Nasal cavity respiratory epithelium epithelial cell of viscerocranial mucosa (primary cell): ENCODE measurements around the gene PRSS8. TPM values are rescaled to one million over a fixed set of nuclear protein-coding genes. Genes with fewer than 3 reads are reported as not detected.

Experiments used
- total RNA-seq: library from RNA; depleted of rRNA; stranded (reverse); fragments of >200 nt; gene quantifications from 2 replicates; pipeline ENCODE4 v1.2.3, GENCODE V29; 2014

The PRSS8 gene
- total RNA-seq, result 31.1 and 54.2 TPM in 2 replicates

DNA sequence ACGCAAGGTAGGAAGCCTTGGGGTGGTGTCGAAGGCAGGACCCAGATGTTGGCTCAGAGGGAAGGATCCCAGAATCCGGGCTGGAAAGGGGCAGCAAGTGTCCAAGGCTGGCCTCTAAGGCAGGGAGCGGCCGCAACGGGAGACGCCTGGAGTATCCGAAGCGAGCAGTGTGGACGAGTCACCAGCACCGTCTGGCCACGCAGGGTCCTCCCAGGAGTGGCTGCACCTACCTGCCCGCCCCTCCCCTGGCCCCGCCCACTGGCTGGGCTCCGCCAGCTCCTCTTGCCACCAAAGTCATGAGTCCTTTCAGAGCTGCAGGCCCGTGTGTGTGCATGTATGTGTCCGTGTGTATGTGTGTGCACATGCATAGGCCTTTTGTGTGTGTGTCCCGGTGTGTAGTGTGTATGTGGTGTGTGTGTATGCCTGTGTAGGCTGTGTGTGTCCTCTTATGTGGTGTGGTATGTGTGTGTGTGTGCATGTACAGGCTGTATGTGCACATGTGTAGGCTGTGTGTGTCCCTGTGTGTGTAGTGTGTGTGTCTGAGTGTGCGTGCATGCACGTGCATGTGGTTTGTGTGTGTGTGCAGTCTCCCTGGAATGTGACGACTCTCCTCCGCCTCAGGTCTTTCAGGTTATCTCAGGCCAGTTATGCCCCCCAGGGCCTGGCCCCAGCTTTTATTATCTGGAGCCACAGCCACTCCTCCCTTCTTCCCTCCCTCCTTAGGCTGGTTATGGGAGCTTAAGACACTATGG lies at the start of gene PRSS8:
PRSS8 (minus strand) TSS at position 193 of the 752 bp plus-strand sequence. CDS start 229 bp downstream, outside the sequence.

DNA sequence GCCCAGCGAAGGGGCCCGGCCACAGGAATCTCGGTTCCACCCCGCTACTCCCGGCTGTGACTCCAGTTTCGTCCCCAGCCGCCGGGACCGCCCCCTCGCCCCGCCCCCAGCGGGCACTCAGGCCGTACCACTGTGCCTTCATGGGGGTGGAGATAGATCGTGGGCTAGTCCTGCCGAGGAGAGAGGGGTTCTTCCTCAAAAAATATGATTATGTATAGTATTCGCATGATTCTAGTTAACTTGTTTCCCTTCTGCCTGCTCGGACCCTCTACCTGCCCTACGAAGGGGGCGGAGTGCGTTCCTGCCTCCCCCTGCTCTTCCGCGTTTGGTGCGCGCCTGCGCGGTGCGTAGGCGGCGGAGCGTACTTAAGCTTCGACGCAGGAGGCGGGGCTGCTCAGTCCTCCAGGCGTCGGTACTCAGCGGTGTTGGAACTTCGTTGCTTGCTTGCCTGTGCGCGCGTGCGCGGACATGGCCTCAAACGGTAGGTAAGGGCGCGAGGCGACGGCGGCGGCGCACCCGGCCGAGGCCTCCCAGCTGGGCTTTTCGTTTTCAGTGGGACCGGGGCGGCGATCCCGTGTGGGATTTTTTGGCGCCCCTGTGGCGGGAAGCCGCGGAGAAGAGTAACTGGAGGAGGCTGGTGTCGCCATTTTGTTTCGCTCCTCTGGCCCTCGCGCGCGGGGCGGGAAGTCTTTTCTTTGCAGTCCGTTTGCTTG lies 44.4 kb upstream of the PRSS8 start, which contains the start of gene FUS:
FUS (plus strand) TSS at position 393 of the 713 bp plus-strand sequence; CDS start at position 469, 76 bp downstream.

DNA sequence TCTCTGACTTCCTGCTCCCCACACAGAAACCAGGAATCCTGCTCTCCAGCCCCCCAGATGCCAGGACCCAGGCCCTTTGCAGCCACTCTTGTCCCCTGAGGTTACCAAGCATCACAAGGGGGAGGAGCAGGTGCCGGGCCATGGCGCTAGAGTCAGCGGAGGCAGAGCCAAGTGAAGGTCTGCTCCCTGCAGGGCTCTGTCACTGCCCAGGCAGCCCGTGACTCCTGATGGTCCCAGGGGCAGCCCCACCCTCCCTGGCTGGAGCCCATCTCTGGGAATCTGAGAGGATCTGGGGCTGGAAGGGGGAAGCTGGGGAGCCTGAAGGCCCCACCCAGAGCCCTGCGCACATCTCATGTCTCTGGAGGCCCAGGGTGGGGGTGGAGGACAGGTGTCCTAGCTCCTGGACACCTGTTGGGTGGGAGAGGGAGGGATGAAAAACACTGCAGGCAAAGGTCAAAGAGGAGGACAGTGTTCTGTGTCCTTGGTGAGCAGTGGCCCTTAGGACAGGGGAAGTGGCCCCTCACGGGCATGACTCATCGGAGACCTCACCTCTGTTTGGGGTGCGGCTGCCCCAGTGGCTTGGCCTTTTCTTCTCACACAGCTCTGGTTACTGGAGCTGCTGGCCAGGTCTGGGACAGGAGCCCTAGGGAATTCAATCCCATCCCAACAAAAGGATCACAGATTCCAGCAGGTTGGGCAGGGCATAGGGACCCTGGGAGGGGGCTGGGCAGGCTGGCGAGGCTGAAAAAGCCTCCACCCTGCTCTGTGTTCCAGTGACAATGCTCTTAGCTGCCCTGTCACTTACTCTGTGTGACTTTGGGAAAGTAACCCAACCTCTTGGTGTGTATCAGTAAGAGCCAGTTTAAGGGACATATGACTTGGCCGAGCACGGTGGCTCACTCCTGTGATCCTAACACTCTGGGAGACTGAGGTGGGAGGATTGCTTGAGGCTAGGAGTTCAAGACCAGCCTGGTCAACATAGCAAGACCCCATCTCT lies 14.7 kb upstream of the PRSS8 start, which contains the start of gene PRSS36:
PRSS36 (minus strand) TSS at position 173 of the 997 bp plus-strand sequence; CDS start at position 142, 31 bp downstream.

DNA sequence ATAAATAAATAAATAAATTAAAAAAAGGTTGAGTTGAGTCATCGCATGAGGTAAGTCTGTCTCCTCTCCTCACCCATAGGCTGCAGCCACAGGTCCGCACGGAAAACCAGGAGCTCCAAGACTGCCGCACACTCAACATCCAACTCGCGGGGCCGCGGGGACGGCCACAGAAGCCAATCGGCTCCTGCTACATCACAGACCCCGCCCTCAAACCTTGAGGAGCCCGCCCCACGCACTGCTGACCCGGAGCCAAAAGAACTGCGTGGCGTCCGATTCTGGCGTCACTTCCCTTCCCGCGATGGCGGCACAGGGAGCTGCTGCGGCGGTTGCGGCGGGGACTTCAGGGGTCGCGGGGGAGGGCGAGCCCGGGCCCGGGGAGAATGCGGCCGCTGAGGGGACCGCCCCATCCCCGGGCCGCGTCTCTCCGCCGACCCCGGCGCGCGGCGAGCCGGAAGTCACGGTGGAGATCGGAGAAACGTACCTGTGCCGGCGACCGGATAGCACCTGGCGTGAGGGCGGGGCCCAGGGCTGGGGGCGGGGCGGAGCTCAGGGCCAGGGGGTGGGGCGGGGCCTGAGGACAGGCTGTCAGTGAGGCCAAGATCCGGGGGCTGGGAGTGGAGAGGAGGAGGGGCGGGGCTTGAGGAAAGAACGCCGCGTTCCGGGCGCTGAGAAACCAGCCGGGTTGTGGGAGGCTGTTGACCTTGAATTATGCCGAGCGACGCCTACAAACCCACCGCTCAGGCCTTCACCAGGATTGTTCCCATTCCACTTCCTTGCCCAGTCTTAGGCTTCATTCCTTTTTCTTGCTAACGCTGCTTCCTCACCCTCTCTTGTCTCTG lies 17.9 kb downstream of the PRSS8 start, which contains the start of gene KAT8:
KAT8 (plus strand) TSS at position 281 of the 839 bp plus-strand sequence; CDS start at position 299, 18 bp downstream.

DNA sequence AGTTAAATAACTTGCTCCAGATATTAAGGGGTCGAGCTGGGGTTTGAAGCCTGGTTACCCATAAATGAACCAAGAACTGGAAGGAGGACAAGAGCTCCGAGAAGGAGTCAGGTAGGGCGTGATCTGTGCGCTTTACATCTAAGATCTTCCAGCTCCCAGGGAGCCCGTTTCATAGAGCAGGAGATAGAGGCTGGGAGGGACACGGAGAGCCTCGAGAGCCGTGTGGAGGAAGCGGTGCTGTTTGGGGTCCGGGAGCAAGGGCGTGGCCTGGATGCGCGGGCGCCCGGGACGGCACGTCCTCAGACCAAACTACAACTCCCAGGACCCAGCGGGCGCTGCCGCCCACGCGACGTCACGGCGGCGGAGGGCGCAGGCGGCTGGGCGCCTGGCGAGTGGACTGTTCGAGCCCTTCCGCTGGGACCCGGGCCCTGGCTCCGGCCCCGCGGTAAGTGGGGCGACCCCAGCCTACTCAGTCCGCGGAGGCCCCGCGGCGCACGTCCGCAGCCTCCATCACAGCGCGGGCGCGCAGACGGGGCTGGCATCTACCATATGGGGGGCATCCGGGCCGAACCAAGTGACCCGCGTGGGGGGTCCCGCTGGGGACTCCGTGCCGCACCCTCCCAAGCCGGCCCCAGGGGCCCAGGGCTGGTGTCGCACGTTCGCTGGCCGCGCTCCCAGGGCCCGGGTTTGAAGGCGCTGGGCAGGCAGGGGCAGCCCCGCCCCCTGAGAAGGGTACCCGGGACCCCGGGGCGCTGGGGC lies 27.3 kb downstream of the PRSS8 start, which contains the start of gene BCKDK:
BCKDK (plus strand) TSS at position 352 of the 759 bp plus-strand sequence. CDS start 838 bp downstream, outside the sequence.

DNA sequence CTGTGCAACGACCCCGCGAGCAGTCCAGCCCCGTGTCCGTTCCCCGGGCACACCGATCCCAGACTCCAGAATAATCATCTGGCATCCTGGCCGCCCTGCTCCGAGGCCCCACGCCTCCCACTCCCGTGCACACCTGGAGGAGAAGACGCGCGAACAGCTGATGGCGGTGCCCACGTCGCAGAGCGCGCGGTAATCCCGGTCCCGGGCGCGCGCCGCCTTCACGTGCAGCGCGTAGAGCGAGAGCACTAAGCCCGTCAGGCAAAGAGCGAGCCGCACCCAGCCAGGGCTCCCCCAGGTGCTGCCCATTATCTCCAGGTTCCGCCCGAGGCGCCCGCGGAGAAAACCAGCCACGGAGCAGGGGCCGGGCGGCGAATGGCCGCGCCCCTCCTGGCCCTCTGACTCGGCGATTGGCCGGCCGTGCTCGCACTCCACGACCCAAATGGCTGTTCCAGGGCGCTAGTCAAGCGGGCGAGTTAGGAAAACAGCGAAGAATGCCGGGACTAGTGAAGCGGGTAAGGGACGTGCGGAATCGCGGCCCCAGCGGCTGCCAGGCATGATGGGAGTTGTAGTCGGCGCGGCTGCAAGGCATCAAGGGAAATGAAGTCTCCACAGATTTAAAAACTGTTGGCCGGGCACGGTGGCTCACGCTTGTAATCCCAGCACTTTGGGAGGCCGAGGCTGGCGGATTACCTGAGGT lies 41.0 kb downstream of the PRSS8 start, which contains the start of gene VKORC1:
VKORC1 (minus strand) TSS at position 374 of the 697 bp plus-strand sequence; CDS start at position 306, 68 bp downstream.

DNA sequence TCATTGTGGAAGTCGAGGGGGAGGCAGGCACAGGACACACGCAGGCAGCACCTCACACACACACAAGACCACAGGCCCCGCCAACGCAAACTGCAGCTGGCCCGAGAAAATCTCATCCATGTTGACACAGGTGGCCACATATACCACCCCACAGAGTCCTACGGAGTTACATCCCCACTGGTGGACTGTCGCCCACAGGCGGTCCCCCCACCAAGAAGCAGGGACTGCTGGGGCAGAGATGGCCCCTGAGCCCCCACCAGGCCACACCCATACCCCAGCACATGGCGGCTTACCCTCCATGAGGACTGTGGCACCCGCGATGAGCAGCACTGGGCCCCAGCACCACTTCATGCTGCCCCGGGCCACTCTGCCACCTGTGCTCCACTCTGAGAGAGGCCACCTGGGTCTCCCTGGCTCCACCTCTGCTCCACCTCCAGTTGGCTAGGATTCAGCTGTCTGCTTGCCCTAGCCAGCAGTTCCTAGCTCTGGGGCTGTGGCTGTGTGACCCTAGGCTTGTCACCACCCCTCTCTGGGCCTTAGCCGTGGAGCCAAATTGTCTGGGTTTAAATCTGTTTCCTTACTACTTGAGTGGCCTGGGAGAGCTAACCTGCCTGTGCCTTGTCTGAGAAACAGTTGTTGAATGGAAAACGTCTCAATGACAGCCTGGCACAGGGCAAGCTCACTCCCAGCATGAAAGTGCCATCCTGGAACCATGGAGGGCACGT lies 46.9 kb downstream of the PRSS8 start, which contains the start of gene PRSS53:
PRSS53 (minus strand) TSS at position 485 of the 725 bp plus-strand sequence; CDS start at position 351, 134 bp downstream.

Other genes starting within 250 kb of the PRSS8 start
- 25.1 and 28.7 TPM in 2 replicates for gene BCL7C, start 241.7 kb downstream of the PRSS8 start, total RNA-seq
- 0.68 and 1.2 TPM in 2 replicates for gene CTF1, start 239.1 kb downstream of the PRSS8 start, total RNA-seq
- gene FBXL19, start 212.2 kb downstream of the PRSS8 start, total RNA-seq, result 17.4 and 21.7 TPM in 2 replicates
- 14.0 and 33.7 TPM in 2 replicates for gene ORAI3, start 186.7 kb downstream of the PRSS8 start, total RNA-seq
- gene SETD1A, start 178.0 kb downstream of the PRSS8 start, total RNA-seq, result 1.4 and 6.9 TPM in 2 replicates
- 4.1 and 4.7 TPM in 2 replicates for gene HSD3B7, start 150.5 kb downstream of the PRSS8 start, total RNA-seq
- gene STX1B, start 125.1 kb downstream of the PRSS8 start, total RNA-seq, result under 0.01 and 0.07 TPM in 2 replicates
- gene STX4, start 102.2 kb downstream of the PRSS8 start, total RNA-seq, result 12.0 and 24.3 TPM in 2 replicates
- 7.2 and 7.5 TPM in 2 replicates for gene ZNF668, start 61.5 kb downstream of the PRSS8 start, total RNA-seq
- 11.3 and 19.6 TPM in 2 replicates for gene ZNF646, start 61.3 kb downstream of the PRSS8 start, total RNA-seq
- 0.34 and 1.6 TPM in 2 replicates for gene PRSS53, start 46.8 kb downstream of the PRSS8 start, total RNA-seq
- 27.0 and 29.0 TPM in 2 replicates for gene VKORC1, start 40.9 kb downstream of the PRSS8 start, total RNA-seq
- gene BCKDK, start 27.3 kb downstream of the PRSS8 start, total RNA-seq, result 7.2 and 18.7 TPM in 2 replicates
- 36.2 and 45.3 TPM in 2 replicates for gene KAT8, start 18.1 kb downstream of the PRSS8 start, total RNA-seq
- 0.34 and 0.85 TPM in 2 replicates for gene PRSS36, start 14.3 kb upstream of the PRSS8 start, total RNA-seq
- 17.8 and 42.6 TPM in 2 replicates for gene FUS, start 44.4 kb upstream of the PRSS8 start, total RNA-seq
- 56.4 and 92.7 TPM in 2 replicates for gene PYCARD, start 67.0 kb upstream of the PRSS8 start, total RNA-seq
- under 0.01 TPM in 1 of 2 replicates, not detected in the other for gene TRIM72, start 78.4 kb upstream of the PRSS8 start, total RNA-seq
- gene PYDC1, start 81.4 kb upstream of the PRSS8 start, total RNA-seq, result not detected in 2 replicates
- 0.57 TPM in 1 of 2 replicates, not detected in the other for gene ITGAM, start 124.2 kb upstream of the PRSS8 start, total RNA-seq
- under 0.01 TPM in 1 of 2 replicates, not detected in the other for gene ITGAX, start 219.4 kb upstream of the PRSS8 start, total RNA-seq